Activated gamma-delta T cell (primary cell): ENCODE results near the gene ZNF813.
"Not testable (repeated sequence)": the region's sequence is repeated elsewhere in the genome, so short reads cannot be mapped to it uniquely, and the experiment has no call there.

Experiments used
- DNase-seq: peaks from one replicate; lab custom pipeline; 2025; lab: John Stamatoyannopoulos, UW

Gene ZNF813

DNA sequence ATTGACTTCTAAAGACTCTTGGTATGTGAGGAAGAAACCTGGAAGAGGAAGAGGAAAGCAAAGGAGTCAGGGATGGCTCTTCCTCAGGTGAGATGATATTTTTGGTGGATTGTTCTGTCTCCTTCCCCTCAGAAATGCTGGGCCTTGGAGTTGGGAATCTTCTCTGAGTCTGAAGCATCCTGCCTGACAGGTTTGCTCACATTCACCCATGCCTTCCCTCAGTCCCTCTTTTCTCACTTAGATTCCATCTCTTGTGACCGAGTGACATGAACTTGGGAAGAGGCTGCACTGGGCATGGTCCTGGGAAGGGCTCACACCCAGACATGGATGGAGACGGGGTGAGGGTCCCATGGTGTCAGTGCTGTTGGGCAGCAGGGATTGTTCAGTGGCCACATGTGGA, 16.2 kb downstream of the ZNF813 start:
- DNase-seq: not testable (repeated sequence)

DNA sequence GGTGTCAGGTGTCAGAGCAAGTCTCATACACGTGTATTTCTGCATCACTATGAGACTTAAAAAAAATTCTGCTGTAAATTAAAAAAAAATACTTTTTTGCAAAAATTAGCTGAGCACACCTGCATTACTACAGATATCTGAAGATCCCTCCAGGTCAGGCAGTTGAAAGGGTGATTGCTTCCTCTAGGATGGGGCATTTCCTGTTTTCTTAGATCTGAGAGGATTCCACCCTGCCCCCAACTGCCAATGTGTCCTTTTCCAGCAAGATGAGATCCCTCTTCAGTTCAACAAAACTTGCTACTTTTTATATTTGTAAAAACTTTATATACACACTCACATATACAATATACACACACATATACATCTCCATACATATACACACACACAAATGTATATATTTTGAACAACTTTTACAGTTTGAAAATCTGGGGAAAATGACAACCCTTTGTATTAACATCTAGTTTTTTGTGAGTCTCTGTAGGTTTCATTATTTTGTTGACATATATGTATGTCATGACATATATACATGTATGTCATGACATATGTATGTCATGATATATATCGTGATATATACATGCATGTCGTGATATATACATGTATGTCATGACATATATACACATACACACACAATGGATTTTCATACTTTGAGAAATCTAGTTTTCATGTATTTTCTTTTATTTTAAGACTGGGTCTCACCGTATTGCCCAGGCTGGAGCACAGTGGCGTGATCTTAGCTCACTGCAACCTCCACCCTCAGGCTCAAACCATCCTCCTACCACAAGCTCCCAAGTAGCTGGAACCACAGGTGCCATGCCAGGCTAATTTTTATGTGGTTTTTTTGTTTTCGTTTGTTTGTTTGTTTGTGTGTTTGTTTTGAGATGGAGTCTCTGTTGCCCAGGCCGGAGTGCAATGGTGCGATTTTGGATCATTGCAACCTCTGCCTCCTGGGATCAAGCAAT, 17.8 kb downstream of the ZNF813 start:
- no peak for DNase-seq

DNA sequence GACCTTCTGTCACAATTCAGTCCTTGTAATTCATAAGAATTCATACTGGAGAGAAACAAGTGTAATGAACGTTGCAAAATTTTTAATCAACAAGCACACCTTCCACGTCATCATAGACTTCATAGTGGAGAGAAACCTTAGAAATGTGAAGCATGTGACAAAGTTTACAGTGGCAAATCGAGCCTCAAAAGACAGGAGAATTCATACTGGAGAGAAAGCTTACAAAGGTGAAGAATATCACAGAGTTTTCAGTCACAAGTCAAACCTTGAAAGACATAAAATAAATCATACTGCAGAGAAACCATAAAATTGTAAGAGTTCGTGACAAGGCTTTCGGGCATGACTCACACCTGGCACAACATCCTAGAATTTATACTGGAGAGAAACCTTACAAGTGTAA, 24.6 kb downstream of the ZNF813 start:
- no peak for DNase-seq

DNA sequence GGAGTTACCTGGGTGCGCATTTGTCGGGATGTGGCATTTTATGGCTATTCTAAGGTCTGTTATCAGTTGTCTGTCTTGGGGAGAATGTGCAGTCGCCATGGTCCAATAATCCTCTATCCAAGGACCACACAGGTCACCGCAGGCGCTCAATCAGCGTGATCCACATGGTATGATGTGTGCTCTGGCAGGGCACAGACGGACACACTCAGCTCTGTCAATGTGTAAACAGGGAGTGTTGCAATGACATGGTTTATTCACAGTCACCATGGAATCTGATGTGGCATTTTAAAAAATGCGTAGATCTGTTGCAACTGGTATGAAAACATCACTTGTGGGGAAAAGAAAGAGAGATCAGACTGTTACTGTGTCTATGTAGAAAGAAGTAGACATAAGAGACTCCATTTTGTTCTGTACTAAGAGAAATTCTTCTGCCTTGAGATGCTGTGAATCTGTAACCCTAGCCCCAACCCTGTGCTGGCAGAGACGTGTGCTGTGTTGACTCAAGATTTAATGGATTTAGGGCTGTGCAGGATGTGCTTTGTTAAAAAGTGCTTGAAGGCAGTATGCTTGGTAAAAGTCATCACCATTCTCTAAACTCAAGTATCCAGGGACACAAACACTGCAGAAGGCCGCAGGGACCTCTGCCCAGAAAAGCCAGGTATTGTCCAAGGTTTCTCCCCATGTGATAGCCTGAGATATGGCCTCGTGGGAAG, 29.9 kb downstream of the ZNF813 start:
- not testable (repeated sequence) for DNase-seq

DNA sequence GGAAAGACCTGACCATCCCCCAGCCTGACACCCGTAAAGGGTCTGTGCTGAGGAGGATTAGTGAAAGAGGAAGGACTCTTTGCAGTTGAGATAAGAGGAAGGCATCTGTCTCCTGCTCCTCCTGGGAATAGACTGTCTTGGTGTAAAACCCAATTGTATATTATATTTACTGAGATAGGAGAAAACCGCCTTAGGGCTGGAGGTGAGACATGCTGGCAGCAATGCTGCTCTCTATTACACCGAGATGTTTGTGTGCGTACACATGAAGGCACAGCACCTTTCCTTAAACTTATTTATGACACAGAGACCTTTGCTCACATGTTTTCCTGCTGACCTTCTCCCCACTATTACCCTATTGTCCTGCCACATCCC, 30.5 kb downstream of the ZNF813 start:
- DNase-seq: not testable (repeated sequence)

DNA sequence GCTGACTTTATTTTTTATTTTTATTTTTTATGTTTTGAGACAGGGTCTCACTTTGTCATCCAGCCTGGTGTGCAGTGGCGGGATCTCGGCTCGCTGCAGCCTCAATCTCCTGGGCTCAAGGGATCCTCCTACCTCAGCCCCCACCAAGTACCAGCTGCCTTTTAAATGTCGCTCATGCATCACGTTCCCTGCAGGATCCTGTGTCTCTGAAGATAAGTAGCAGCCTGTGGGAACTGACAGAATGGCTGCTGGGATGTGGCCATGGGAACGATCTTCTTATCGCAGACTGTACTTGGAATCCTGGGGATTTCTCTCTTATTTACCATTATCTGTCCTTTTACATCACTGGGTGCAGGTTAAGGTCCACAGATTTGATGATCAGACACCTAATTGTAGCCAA, 35.6 kb downstream of the ZNF813 start:
- DNase-seq: not testable (repeated sequence)

DNA sequence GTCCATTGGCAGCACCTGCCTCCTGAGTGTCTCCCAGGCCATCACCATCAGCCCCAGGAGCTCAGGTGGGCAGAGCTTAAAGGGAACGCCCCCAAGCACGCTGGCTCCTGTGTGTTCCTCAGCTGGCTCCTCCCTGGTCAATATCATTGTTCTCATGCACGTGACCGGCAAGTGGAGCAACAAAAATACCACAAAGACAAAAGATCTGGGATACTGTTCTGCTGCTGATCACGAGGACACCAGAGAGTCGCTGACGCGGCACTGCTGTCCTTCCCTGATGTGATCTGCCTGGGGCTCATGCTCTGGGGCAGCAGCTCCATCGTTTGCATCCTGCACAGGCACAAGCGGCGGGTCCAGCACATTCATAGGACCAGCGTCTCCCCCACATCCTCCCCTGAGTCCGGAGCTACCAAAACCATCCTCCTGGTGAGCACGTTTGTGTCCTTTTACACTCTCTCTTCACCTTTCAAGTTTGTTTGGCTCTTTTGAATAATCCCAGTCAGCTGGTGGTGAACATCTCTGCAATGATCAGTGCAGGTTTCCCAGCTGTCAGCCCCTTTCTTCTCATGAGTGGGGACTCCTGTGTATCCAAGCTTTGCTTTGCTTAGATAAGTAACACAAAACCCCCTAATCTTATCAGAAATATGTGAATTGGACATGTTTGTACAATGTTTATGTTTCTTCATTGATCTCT, 36.3 kb downstream of the ZNF813 start:
- DNase-seq: not testable (repeated sequence)

DNA sequence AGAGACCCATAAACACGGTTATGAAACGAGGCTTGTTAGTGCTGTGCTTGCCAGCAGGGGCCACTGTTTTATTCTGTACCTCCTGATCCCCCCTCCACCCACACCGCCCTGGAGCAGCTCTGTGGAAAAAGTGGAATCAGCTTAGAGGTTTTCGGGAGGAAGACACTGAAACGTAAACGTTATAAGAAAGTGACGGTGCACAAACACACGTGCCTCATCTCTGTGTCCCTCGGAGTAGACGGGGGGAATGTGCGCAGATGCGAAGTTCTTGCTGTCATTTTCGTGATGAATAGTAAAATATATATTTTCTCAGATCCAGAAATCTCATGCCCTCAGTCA, 36.8 kb downstream of the ZNF813 start:
- not testable (repeated sequence) for DNase-seq

DNA sequence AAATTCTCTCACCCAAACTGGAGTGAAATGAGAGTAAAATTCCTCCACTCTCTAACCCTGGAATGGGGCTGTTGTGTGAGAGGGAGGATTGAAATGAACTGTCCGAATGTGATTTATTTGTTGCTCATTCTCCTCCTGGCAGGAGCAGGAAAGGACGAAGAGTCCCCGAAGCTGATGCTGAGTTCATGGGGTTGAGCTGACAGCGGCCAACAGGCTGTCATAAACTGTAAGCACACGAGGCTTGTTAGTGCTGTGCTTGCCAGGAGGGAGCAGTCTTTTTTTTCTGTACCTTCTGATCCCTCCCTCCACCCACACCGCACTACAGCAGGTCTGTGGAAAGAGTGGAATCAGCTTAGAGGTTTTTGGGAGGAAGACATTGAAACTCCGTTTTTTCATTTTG, 37.4 kb downstream of the ZNF813 start:
- no peak for DNase-seq

DNA sequence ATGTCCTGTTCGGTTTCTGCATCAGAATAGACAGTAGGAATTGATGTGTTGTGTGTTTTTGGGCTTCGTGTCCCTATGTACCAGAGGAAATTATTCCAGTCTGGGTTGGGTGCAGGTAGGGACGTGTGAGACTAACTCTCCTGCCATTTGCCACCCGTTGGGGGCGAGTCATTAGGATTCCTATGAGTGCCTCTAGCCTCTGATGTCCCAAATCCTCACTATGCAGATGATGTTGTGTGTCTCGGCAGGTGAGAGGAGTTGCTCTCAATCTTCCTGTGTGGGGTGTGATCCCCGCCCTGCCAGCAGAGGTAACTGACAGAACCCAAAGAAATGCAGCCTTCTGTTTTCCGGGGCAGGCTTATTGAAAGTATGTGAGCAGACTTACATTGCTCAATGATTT, 39.2 kb downstream of the ZNF813 start:
- no peak for DNase-seq

DNA sequence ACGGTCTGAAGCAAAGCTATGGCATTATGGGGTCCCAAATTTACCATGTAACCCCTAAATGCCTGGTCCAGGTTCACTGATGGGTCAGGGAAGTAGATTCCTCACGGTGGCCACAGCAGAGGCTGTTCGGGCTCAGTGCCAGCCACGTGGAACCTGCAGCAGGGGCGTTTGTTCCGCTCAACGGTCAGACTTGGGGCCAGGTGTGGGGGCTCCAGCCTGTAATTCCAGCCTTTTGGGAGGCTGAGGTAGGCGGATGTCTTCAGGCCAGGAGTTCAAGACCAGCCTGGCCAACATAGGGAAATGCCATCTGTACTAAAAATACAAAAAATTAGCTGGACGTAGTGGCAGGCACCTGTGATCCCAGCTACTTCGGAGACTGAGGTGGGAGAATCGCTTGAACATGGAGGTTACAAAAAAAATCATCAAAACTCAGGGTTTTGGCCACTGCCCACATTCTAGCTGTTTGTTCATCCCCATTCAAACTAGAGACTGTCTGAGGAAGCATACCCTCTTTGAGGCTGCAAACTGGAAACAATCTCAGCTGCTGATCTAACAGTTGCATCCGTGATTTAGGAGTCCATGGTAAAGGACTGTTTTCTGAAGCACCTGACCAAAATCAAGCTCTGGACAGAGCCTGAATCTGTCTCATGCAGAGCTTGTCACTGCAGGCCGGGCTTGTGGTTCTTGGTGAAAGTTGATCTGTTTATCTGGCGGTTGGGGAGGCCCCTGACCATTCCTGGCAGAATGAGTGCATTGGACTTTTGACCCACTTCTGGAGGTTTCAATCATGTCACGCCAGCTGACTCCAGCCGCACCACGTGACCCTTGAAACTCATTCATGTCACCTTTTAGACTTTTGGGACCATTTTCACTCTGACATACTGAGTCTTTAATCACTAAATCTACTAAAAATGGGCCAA, 40.2 kb downstream of the ZNF813 start:
- DNase-seq: no peak

DNA sequence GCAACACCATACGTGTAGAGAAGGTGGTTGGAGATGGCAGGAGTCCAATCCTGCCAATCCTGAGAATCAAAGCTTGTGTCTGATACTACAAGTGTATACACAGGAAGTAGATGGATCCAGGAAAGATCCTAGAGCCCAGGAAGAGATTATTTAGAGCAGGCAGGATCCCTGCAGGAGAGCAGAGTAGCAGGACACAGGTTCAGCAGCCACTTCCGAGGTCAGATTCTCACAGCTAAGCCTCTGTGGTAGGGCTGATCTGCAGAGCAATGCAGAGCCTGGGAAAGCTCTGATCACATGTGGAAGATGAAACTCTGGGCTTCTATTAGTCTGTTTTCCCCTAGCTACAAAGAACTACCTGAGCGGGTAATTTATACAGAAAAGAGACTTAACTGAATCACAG, 41.9 kb downstream of the ZNF813 start:
- no peak for DNase-seq

DNA sequence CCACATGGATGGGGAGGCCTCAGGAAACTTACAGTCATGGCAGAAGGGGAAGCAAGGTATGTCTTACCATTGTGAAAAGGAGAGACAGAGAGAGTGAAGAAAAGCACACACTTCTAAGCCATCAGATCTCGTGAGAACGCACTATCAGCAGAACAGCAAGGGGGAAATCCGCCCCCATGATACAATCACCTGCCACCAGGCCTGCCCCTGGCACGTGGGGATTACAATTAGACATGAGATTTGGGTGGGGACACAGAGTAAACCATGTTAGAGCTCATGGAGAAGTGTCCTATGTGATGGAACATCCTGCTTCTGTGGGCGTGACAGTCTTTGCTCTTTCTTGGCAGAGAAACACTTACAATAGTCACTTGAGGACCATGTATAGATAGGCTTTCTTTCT, 42.3 kb downstream of the ZNF813 start:
- DNase-seq: no peak

DNA sequence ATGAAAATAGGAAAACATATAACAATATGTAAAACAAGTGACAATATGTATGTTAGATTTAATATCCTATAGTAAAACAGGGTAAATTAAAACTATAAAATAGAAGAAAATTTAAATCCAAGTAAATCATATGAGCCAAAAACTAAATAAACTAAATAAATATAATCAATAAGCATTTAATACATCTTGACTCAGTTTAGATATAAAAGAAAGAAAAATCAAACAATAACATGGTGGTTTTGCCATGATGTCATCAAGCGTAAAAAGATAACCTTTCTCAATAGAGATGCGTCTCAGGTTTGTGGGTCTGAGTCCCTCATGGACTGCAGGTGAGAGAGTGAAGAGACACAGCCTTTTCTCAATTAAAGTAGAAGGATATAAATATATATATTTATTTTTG, 43.8 kb downstream of the ZNF813 start:
- no peak for DNase-seq

DNA sequence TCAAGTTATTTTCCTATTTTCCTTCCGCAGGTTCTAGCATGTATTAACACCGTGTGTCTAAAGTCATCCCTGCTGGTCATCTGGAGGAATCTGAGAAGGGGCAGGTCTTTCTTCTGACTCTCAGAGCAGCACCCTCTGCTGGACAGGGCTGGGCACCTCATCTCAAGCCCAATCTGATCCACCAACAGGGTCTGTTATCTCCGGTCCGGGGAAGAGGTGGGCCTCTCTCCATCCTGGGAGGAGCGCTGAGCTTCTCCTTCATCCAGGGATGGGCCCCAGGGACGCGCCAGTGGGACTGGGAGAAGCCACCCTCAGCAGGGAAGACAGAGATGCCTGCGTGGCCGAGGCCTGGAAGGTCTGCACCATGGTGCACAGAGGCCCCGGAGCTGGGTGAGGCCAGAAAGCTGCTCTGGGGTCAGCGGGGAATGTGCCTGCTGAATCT, 44.4 kb downstream of the ZNF813 start:
- no peak for DNase-seq

DNA sequence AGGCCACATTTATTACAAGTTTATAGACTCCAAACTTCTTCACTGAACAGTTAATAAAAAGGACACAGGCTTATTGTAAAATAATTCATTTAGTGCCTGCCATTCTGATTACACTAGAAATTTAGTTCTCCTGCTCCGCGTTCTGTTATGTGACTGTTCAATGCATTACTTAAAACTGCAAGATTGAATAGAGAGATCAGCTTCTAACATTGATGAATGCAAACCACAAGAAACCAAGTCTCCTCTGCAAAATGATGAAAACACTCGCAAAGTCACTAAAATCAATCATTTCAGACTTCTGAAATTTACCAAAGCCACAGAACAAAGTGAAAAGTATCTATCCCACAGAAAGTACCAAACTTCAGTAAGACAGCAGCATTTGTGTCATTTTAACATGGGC, 47.5 kb downstream of the ZNF813 start:
- not testable (repeated sequence) for DNase-seq

DNA sequence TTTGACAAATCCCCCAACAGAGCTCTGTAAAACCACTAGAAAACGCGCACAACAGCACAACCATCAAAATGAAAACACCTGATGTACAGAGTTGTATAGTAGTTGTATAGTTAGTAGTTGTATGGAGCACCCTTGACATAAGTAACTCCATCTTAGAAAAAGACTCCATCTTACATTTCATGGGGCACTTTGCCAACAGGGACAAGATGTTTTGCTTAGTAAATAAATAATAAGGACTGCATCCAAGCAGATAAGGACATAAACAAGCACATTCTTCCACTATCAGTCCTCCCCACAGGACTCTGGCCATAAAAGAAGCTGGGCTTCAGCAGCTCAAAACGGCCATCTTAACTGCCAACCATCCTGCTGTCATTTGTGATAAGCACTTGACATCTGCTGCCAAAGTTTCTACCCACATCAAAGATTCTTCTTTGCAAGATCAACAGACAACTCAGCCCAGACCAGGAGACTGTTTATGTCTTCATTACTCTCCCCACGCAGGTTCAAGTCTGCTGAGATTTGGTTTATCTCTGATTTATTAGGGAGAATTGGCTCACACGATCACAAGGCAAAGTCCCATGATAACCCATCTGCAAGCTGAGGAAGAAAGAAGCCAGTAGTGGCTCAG, 49.7 kb downstream of the ZNF813 start:
- DNase-seq: no peak

DNA sequence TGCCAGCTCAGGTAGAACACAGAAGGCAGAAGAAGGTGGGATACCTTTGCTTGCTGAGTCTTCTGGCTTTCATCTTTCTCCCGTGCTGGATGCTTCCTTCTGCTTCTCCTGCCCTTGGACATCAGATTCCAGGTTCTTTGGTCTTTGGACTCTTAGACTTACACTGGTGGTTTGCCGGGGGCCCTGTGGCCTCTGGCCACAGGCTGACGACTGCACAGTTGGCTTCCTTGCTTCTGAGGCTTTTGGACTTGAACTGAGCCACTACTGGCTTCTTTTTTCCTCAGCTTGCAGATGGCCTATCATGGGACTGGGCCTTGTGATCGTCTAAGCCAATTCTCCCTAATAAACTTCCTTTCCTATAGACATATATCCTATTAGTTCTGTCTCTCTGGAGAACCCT, 50.6 kb downstream of the ZNF813 start:
- DNase-seq: no peak

DNA sequence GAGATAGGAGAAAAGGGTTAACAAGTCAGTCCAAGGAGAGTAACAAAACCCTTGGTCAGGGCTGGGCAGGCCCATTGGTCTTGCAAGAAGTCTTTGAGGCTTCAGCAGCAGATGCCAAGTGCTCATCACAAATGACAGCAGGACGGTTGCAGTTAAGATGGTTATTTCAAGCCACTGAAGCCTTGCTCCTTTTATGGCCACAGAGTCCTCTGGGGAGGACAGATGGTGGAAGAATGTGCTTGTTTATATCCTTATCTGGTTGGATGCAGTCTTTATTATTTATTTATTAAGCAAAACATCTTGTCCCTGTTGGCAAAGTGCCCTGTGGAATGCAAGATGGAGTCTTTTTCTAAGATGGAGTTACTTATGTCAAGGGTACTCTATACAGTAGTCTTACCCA, 51.2 kb downstream of the ZNF813 start:
- DNase-seq: no peak

DNA sequence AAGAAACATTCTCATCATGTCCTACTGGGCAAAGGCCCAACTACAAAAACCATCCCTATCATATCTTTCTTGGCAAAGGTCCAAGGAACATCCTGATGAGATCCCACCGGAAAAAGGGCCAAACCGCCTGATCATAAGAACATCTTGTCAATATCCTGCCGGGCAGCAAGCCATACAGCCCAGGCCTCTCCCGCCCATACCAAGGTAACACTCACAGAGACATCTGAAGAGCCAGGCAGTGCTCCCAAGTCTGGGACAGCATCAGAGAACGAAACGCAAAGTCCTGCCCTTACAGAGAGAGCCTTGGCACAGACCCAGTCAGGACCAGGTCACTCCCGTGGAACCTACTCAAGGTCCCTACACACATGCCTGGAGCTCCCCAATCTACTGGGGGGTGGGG, 51.9 kb downstream of the ZNF813 start:
- no peak for DNase-seq

DNA sequence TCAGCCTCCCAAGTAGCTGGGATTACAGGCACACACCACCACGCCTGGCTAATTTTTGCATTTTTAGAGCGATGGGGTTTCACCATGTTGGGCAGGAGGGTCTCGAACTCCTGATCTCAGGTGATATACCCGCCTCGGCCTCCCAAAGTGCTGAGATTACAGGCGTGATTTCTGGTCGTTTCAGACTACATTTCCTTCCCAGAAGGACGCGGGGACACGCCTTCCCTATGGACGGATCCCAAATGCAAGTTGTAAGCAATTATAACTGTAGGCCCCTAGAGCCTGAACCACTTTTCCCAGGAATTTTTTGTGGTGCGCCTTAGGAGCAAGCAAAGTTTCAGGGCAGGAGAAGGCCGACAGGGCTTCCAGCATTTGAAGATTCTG, 52.6 kb downstream of the ZNF813 start:
- DNase-seq: no peak
